Neural progenitor cell (in vitro differentiated cells): ENCODE data around the gene PSMC3IP.

Experiments
- EZH2phosphoT487 ChIP-seq: fragments of 200-600 bp; sonication (generic); IDR thresholded peaks from 2 replicates; pipeline ENCODE4 v1.6.1; 2017; ENCODE audit warnings: antibody characterized with exemption
- TF ChIP-seq, protein P1 (sequence below): fragments of 200-600 bp; sonication (generic); IDR thresholded peaks from 2 replicates; pipeline ENCODE4 v1.5.1; 2017; ENCODE audit warnings: antibody characterized with exemption, mild to moderate bottlenecking

DNA sequence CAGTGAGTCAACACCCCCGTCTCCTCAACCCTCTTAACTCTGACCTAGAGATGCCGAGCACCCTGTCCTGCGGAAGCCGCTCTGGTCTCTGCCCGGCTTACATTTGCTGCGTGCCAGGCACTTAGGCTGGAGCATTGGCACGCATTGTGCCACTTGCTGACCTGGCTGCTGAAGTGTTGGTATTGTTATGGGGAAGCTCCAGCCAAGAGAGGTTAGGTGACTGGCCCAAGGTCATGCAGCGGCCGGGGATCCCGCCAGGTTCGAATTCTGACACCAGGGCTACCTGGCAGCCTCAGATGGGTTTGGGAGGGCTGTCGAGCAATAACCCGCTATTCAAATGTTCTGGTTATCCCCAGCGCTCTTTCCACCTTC is 29.8 kb downstream of the PSMC3IP start:
- TF ChIP-seq EZH2phosphoT487 = no peak
- TF ChIP-seq, protein P1, sequence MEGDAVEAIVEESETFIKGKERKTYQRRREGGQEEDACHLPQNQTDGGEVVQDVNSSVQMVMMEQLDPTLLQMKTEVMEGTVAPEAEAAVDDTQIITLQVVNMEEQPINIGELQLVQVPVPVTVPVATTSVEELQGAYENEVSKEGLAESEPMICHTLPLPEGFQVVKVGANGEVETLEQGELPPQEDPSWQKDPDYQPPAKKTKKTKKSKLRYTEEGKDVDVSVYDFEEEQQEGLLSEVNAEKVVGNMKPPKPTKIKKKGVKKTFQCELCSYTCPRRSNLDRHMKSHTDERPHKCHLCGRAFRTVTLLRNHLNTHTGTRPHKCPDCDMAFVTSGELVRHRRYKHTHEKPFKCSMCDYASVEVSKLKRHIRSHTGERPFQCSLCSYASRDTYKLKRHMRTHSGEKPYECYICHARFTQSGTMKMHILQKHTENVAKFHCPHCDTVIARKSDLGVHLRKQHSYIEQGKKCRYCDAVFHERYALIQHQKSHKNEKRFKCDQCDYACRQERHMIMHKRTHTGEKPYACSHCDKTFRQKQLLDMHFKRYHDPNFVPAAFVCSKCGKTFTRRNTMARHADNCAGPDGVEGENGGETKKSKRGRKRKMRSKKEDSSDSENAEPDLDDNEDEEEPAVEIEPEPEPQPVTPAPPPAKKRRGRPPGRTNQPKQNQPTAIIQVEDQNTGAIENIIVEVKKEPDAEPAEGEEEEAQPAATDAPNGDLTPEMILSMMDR = no peak
